Mucosa of rectum (tissue), 2 donors: ENCODE data around the gene HADHB.
"Not testable (repeated sequence)": the region's sequence is repeated elsewhere in the genome, so short reads cannot be mapped to it uniquely, and the experiment has no call there.

Experiments
- H3K27ac ChIP-seq, 2 donors: one replicate each; pipeline ENCODE4 v1.7.0; 2013; ENCODE audit warnings: inconsistent platforms in 2 of 2, low read depth in 2 of 2, low read length in 2 of 2
- H3K27me3 ChIP-seq, 2 donors: one replicate each; pipeline ENCODE4 v1.7.0; 2013; ENCODE audit warnings: low read length in 2 of 2; ENCODE audit not compliant: control insufficient read depth in 2 of 2, insufficient read depth in 2 of 2
- H3K36me3 ChIP-seq, 2 donors: one replicate each; pipeline ENCODE4 v1.7.0; 2013; ENCODE audit warnings: low read length in 2 of 2; ENCODE audit not compliant: control insufficient read depth in 2 of 2, insufficient read depth in 2 of 2
- H3K4me1 ChIP-seq, 2 donors: one replicate each; pipeline ENCODE4 v1.7.0; 2013; ENCODE audit warnings: low read length in 2 of 2, mild to moderate bottlenecking in 1 of 2; ENCODE audit not compliant: control insufficient read depth in 2 of 2, insufficient read depth in 2 of 2
- H3K4me3 ChIP-seq, 2 donors: one replicate each; pipeline ENCODE4 v1.7.0; 2013; ENCODE audit warnings: low read length in 2 of 2
- H3K9ac ChIP-seq, 2 donors: one replicate each; pipeline ENCODE4 v1.7.0; 2013; ENCODE audit warnings: low read length in 2 of 2, low read depth in 1 of 2, mild to moderate bottlenecking in 1 of 2
- H3K9me3 ChIP-seq, 2 donors: one replicate each; pipeline ENCODE4 v1.7.0; 2013; ENCODE audit warnings: low read length in 2 of 2; ENCODE audit not compliant: control insufficient read depth in 2 of 2
- donor health status: healthy.
- donor health status: Normal muscosa, but diverticular disease.

Gene HADHB

GRCh38 chr2:26243470-26244308 is 1.1 kb upstream of the HADHB start:
- H3K36me3 ChIP-seq = peaks cover 2 to 3% of the 10 kb centered on the region in 2 donors
- peak overlapping the region; percentile 99 for H3K4me3 ChIP-seq
- H3K9ac ChIP-seq = peak overlapping the region; percentile 81 to 97
- H3K27ac ChIP-seq = peak overlapping the region; percentile 96 to 98
- no peaks in the 10 kb centered on the region for H3K9me3 ChIP-seq
- H3K27me3 ChIP-seq = no peaks in the 10 kb centered on the region
- peaks cover 10 to 27% of the 10 kb centered on the region in 2 donors for H3K4me1 ChIP-seq

- no peaks in the 10 kb centered on the region for H3K9me3 ChIP-seq
- peak overlapping the region; percentile 96 to 98 for H3K27ac ChIP-seq
- H3K36me3 ChIP-seq = no peaks in the 10 kb centered on the region
- H3K27me3 ChIP-seq = no peaks in the 10 kb centered on the region
- H3K9ac ChIP-seq = peak overlapping the region; percentile 81 to 97
- H3K4me1 ChIP-seq = peaks cover 10 to 27% of the 10 kb centered on the region in 2 donors
- peak overlapping the region; percentile 99 for H3K4me3 ChIP-seq
Observed at GRCh38 chr2:26245231-26245732, 543 bp downstream of the HADHB start.

- Histone ChIP-seq H3K4me3 (peak overlapping the region; percentile 99), H3K27me3 (no peaks in the 10 kb centered on the region), H3K9me3 (no peaks in the 10 kb centered on the region), H3K9ac (peak overlapping the region; percentile 81 to 97), H3K27ac (peak overlapping the region; percentile 96 to 98), H3K4me1 (peaks cover 10 to 24% of the 10 kb centered on the region in 2 donors), H3K36me3 (no peaks in the 10 kb centered on the region)
Observed at GRCh38 chr2:26245810-26246209, 1.1 kb downstream of the HADHB start.

GRCh38 chr2:26246818-26247217 is 2.1 kb downstream of the HADHB start:
- Histone ChIP-seq H3K9me3 (no peaks in the 10 kb centered on the region), H3K27me3 (no peaks in the 10 kb centered on the region), H3K9ac (peak overlapping the region in 1 of 2 donors; percentile 24), H3K4me3 (no peak overlapping the region), H3K36me3 (no peaks in the 10 kb centered on the region), H3K4me1 (peaks cover 7 to 21% of the 10 kb centered on the region in 2 donors), H3K27ac (no peak overlapping the region)

GRCh38 chr2:26249625-26250024 is 4.9 kb downstream of the HADHB start:
- peaks cover 4 to 12% of the 10 kb centered on the region in 2 donors for H3K4me1 ChIP-seq
- no peak overlapping the region for H3K9ac ChIP-seq
- H3K4me3 ChIP-seq = no peak overlapping the region
- H3K27me3 ChIP-seq = no peaks in the 10 kb centered on the region
- H3K9me3 ChIP-seq = no peaks in the 10 kb centered on the region
- no peak overlapping the region for H3K27ac ChIP-seq
- no peaks in the 10 kb centered on the region for H3K36me3 ChIP-seq

- Histone ChIP-seq H3K27me3 (no peaks in the 10 kb centered on the region), H3K4me1 (no peaks in the 10 kb centered on the region), H3K27ac (no peak overlapping the region), H3K9me3 (no peaks in the 10 kb centered on the region), H3K9ac (no peak overlapping the region), H3K36me3 (no peaks in the 10 kb centered on the region), H3K4me3 (no peak overlapping the region)
Observed at GRCh38 chr2:26251893-26252292, 7.2 kb downstream of the HADHB start.

GRCh38 chr2:26255759-26256384 is 11.1 kb downstream of the HADHB start:
- H3K4me3 ChIP-seq = no peak overlapping the region
- H3K4me1 ChIP-seq = no peaks in the 10 kb centered on the region
- no peaks in the 10 kb centered on the region for H3K9me3 ChIP-seq
- H3K9ac ChIP-seq = no peak overlapping the region
- H3K36me3 ChIP-seq = peaks cover 5 to 6% of the 10 kb centered on the region in 2 donors
- no peak overlapping the region for H3K27ac ChIP-seq
- no peaks in the 10 kb centered on the region for H3K27me3 ChIP-seq

- H3K36me3 ChIP-seq = peaks cover 13 to 14% of the 10 kb centered on the region in 2 donors
- H3K4me3 ChIP-seq, H3K9me3 ChIP-seq, H3K27me3 ChIP-seq, H3K9ac ChIP-seq, H3K27ac ChIP-seq, H3K4me1 ChIP-seq: not testable (repeated sequence)
Observed at GRCh38 chr2:26258836-26259235, 14.1 kb downstream of the HADHB start.

- no peak overlapping the region for H3K27ac ChIP-seq
Observed at GRCh38 chr2:26268213-26268612, 23.5 kb downstream of the HADHB start.

GRCh38 chr2:26268670-26269385 is 24.1 kb downstream of the HADHB start:
- H3K9me3 ChIP-seq, H3K27ac ChIP-seq, H3K4me1 ChIP-seq, H3K36me3 ChIP-seq, H3K9ac ChIP-seq, H3K27me3 ChIP-seq, H3K4me3 ChIP-seq: not testable (repeated sequence)

More at GRCh38 chr2:26268213-26268612, 23.5 kb downstream of the HADHB start:
- Histone ChIP-seq H3K9me3 (no peaks in the 10 kb centered on the region), H3K9ac (no peak overlapping the region), H3K27me3 (no peaks in the 10 kb centered on the region), H3K4me1 (no peaks in the 10 kb centered on the region), H3K36me3 (peaks cover 14% of the 10 kb centered on the region in 2 donors), H3K4me3 (no peak overlapping the region)
